Measurements from ENCODE around the gene ANKS1B. TPM values are rescaled to one million over a fixed set of nuclear protein-coding genes. Genes with fewer than 3 reads are reported as not detected.

Gene ANKS1B
- total RNA-seq, 1 donor from 2014 or later = 11.3 TPM

GRCh38 chr12:99367181-99367580, 617.6 kb downstream of the ANKS1B start:
- no peak for DNase-seq
- Mint-ChIP-seq H3K36me3 (ENCODE audit: unreplicated experiment) (no peaks in the 10 kb centered on the region), H3K4me1 (ENCODE audit: low read depth, unreplicated experiment) (no peaks in the 10 kb centered on the region), H3K27me3 (ENCODE audit: unreplicated experiment) (peaks cover 2% of the 10 kb centered on the region), H3K9me3 (ENCODE audit: unreplicated experiment) (no peaks in the 10 kb centered on the region), H3K27ac (ENCODE audit: unreplicated experiment) (no peak overlapping the region), H3K4me3 (ENCODE audit: unreplicated experiment) (no peak overlapping the region)
- no peak for TF ChIP-seq CTCF (IDR thresholded peaks at IDR 0.05; ENCODE audit: partially characterized antibody, unreplicated experiment)

- Mint-ChIP-seq H3K9me3 (ENCODE audit: unreplicated experiment) (no peaks in the 10 kb centered on the region), H3K27me3 (ENCODE audit: unreplicated experiment) (no peaks in the 10 kb centered on the region), H3K36me3 (ENCODE audit: unreplicated experiment) (no peaks in the 10 kb centered on the region), H3K27ac (ENCODE audit: unreplicated experiment) (no peak overlapping the region), H3K4me1 (ENCODE audit: low read depth, unreplicated experiment) (peaks cover 9% of the 10 kb centered on the region), H3K4me3 (ENCODE audit: unreplicated experiment) (no peak overlapping the region)
- no peak for TF ChIP-seq CTCF (IDR thresholded peaks at IDR 0.05; ENCODE audit: partially characterized antibody, unreplicated experiment)
- no peak for DNase-seq
These were observed 632.5 kb downstream of the ANKS1B start for GRCh38 chr12:99352269-99352668.

GRCh38 chr12:99343960-99344359, 640.8 kb downstream of the ANKS1B start:
- Mint-ChIP-seq H3K4me1 (ENCODE audit: low read depth, unreplicated experiment) (no peaks in the 10 kb centered on the region), H3K27me3 (ENCODE audit: unreplicated experiment) (no peaks in the 10 kb centered on the region), H3K4me3 (ENCODE audit: unreplicated experiment) (no peak overlapping the region), H3K9me3 (ENCODE audit: unreplicated experiment) (no peaks in the 10 kb centered on the region), H3K27ac (ENCODE audit: unreplicated experiment) (no peak overlapping the region), H3K36me3 (ENCODE audit: unreplicated experiment) (no peaks in the 10 kb centered on the region)
- TF ChIP-seq CTCF (IDR thresholded peaks at IDR 0.05; ENCODE audit: partially characterized antibody, unreplicated experiment) = no peak
- no peak for DNase-seq

DNA sequence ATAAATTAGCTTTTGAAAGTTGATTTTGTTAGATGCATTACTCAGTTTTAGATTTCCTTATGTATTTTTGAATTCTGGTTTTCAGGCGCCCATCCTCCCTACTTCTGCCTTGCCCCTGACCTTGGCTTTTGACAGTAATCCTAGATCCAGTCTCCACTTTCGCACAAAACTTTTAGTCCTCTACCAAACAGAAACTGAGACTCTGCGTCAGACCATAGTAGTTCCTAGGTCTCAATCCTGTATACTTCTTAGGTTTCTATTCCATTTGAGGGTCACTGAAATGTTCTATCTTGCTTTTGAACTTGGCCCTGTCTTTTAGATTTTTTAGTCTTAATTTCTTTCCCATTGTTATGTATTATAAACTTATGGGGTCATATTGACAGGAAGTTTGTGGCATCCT, 645.1 kb downstream of the ANKS1B start:
- Mint-ChIP-seq H3K36me3 (ENCODE audit: unreplicated experiment) (no peaks in the 10 kb centered on the region), H3K27me3 (ENCODE audit: unreplicated experiment) (no peaks in the 10 kb centered on the region), H3K4me3 (ENCODE audit: unreplicated experiment) (no peak overlapping the region), H3K4me1 (ENCODE audit: low read depth, unreplicated experiment) (peaks cover 2% of the 10 kb centered on the region), H3K9me3 (ENCODE audit: unreplicated experiment) (no peaks in the 10 kb centered on the region), H3K27ac (ENCODE audit: unreplicated experiment) (no peak overlapping the region)
- DNase-seq = no peak
- no peak for TF ChIP-seq CTCF (IDR thresholded peaks at IDR 0.05; ENCODE audit: partially characterized antibody, unreplicated experiment)

DNA sequence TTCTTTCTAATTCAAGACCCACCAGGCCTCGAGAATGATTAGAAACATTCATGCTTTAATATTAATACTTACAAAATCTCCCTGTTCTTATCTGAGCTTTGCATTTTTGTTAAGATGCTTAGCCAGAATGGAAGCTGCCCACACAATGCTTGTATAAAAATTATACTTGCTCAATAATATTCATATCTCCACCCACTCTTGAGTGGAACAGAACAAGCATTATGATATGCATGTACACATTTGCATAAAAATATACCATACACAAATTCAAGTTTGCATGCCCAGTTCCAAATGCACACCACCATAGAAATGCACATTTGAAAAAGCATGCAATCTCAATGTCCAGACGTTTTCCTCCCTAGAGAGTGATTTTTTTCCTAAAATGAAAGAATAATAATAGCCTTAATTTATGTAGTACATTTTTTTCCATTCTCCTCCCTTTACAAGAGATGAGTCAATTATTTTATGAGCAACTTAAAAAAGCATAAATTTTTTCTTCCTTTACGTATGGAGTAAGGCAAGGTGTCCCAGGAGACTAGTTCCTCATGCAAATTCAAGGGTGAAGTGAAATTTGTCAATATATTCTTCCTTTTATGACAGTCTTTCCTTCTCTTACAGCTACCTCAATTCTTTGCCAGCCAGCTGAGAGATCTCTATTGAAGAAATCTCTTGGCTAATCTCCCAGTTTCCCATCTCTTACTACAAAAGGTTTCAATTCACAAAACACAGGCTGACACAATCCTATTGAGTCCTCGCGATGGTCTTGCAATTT, 650.3 kb downstream of the ANKS1B start:
- no peak overlapping the region for H3K4me3 Mint-ChIP-seq (ENCODE audit: unreplicated experiment)
- no peak for DNase-seq
- no peaks in the 10 kb centered on the region for H3K27me3 Mint-ChIP-seq (ENCODE audit: unreplicated experiment)

More for the DNA sequence above, 650.3 kb downstream of the ANKS1B start:
- no peak for TF ChIP-seq CTCF (IDR thresholded peaks at IDR 0.05; ENCODE audit: partially characterized antibody, unreplicated experiment)
- H3K27ac Mint-ChIP-seq (ENCODE audit: unreplicated experiment) = no peak overlapping the region
- no peaks in the 10 kb centered on the region for H3K9me3 Mint-ChIP-seq (ENCODE audit: unreplicated experiment)
- peaks cover 2% of the 10 kb centered on the region for H3K4me1 Mint-ChIP-seq (ENCODE audit: low read depth, unreplicated experiment)
- no peaks in the 10 kb centered on the region for H3K36me3 Mint-ChIP-seq (ENCODE audit: unreplicated experiment)

All from glutamatergic neuron (in vitro differentiated cells).